Stimulated activated memory B cell treated with anti-CD40 and anti-IgM and Interleukin-4, amounts not matched to agents 10 μg/mL and 1 μg/mL and 100 μg/mL, for 72 hours (primary cell): ENCODE results near the gene ENTPD2.

Experiments
- ATAC-seq: fragments of 150-1000 bp; cut with Tn5 transposase; 2 replicates; pipeline ENCODE4 v1.10.0; 2021
- H3K27ac Mint-ChIP-seq: one replicate; pipeline ENCODE4 v1.8.0; 2022; ENCODE audit warnings: mild to moderate bottlenecking, mixed read lengths
- H3K27me3 Mint-ChIP-seq: one replicate; pipeline ENCODE4 v1.8.0; 2022; ENCODE audit warnings: mixed read lengths
- H3K36me3 Mint-ChIP-seq: one replicate; pipeline ENCODE4 v1.8.0; 2022; ENCODE audit warnings: mixed read lengths
- H3K4me1 Mint-ChIP-seq: one replicate; pipeline ENCODE4 v1.8.0; 2022; ENCODE audit warnings: mixed read lengths
- H3K4me3 Mint-ChIP-seq: one replicate; pipeline ENCODE4 v1.8.0; 2022; ENCODE audit warnings: mild to moderate bottlenecking, moderate library complexity, mixed read lengths
- H3K9me3 Mint-ChIP-seq: one replicate; pipeline ENCODE4 v1.8.0; 2022; ENCODE audit warnings: mixed read lengths

The ENTPD2 gene

DNA sequence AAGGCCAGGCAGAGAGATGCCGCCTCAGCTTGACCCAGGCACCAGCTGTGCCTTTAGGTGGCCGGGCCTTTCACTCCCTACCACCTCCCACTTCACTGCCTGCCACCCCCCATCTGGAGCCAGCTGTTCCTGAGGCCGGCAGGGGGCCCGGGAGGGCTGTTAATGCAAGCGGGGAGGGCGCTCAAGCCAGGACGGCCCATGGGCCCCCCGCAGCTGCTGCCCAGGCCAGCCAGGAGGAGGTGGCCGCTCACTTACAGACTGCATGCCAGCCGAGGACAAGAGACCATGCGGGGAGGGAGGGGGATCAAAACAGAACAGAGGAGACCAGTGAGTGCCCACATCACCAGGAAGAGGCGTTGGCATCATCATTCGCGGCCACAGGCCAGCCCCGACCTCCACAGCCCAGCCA is 30.3 kb downstream of the ENTPD2 start:
- H3K4me1 Mint-ChIP-seq: peaks cover 24% of the 10 kb centered on the region
- H3K27ac Mint-ChIP-seq: no peak overlapping the region
- H3K9me3 Mint-ChIP-seq: peaks cover 5% of the 10 kb centered on the region
- no peak overlapping the region for H3K4me3 Mint-ChIP-seq
- H3K36me3 Mint-ChIP-seq: no peaks in the 10 kb centered on the region
- no peak for ATAC-seq
- no peaks in the 10 kb centered on the region for H3K27me3 Mint-ChIP-seq

DNA sequence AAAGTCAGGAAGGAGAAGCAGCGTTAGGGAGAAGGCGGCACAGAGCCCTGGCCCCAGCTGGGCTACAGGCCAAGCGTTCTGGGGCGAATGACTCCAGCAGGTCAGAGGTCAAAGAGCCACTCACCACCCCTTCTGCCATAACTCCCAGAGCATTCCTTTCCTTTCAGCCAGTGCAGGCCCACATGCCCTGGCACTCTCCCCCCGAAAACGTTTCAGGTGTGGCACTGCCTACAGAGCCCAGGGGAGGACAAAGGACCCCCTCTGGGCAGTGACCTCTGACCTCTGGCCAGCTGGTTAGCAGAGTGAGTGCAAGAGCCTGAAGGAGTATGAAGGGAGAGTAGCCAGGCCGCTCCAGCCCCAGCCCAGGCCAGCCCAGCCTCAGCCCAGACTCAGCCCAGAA is 30.7 kb downstream of the ENTPD2 start:
- H3K4me1 Mint-ChIP-seq: peaks cover 22% of the 10 kb centered on the region
- peaks cover 5% of the 10 kb centered on the region for H3K9me3 Mint-ChIP-seq
- no peak for ATAC-seq
- H3K4me3 Mint-ChIP-seq: no peak overlapping the region
- no peaks in the 10 kb centered on the region for H3K27me3 Mint-ChIP-seq
- H3K36me3 Mint-ChIP-seq: no peaks in the 10 kb centered on the region
- H3K27ac Mint-ChIP-seq: no peak overlapping the region

DNA sequence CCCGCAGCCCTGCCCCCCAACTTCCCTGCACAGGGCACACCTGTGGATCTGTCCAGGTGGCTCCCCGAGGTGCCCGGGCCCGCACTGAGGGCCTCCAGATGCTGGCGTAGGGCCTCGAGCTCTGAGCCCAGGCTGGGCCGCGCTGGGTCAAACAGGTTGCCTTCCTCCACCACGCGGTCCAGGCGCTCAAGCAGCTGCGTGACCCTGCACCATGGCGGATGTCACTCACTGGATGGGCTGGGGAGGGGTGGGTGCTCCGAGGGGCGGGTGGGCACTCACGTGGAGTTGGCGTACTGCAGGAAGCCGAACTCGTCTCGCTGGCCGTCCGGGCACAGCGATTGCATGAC is 31.2 kb downstream of the ENTPD2 start:
- H3K4me3 Mint-ChIP-seq: no peak overlapping the region
- H3K27me3 Mint-ChIP-seq: no peaks in the 10 kb centered on the region
- peaks cover 22% of the 10 kb centered on the region for H3K4me1 Mint-ChIP-seq
- no peak for ATAC-seq
- no peak overlapping the region for H3K27ac Mint-ChIP-seq
- no peaks in the 10 kb centered on the region for H3K36me3 Mint-ChIP-seq
- H3K9me3 Mint-ChIP-seq: peaks cover 5% of the 10 kb centered on the region

- no peak overlapping the region for H3K4me3 Mint-ChIP-seq
- no peaks in the 10 kb centered on the region for H3K36me3 Mint-ChIP-seq
- no peak overlapping the region for H3K27ac Mint-ChIP-seq
- peaks cover 19% of the 10 kb centered on the region for H3K4me1 Mint-ChIP-seq
- no peaks in the 10 kb centered on the region for H3K27me3 Mint-ChIP-seq
- ATAC-seq: peak; percentile 26
- peaks cover 5% of the 10 kb centered on the region for H3K9me3 Mint-ChIP-seq
These were observed 31.7 kb downstream of the ENTPD2 start for GRCh38 chr9:137021979-137022661.

DNA sequence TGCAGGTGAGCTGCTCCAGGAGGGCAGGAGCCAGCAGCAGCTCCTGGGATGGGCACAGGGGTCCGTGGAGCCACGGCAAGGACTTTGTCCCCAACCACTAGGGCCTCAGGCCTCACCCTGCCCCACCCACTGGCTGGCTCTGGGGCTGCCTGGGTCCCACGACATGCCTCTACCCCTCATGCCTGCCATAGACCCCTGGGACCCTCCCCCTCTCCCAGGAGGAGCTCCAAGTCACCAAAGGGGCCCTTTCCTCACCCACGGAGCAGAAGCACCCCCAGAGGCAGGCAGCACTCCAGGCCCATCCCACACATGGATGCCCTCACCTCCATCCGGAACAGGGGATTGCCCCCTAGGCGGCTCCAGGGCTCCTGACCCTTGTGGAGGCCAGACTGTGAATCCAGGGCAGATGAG is 32.3 kb downstream of the ENTPD2 start:
- ATAC-seq: no peak
- H3K9me3 Mint-ChIP-seq: peaks cover 5% of the 10 kb centered on the region
- H3K27ac Mint-ChIP-seq: no peak overlapping the region
- H3K27me3 Mint-ChIP-seq: no peaks in the 10 kb centered on the region
- no peaks in the 10 kb centered on the region for H3K36me3 Mint-ChIP-seq
- peaks cover 13% of the 10 kb centered on the region for H3K4me1 Mint-ChIP-seq
- no peak overlapping the region for H3K4me3 Mint-ChIP-seq

DNA sequence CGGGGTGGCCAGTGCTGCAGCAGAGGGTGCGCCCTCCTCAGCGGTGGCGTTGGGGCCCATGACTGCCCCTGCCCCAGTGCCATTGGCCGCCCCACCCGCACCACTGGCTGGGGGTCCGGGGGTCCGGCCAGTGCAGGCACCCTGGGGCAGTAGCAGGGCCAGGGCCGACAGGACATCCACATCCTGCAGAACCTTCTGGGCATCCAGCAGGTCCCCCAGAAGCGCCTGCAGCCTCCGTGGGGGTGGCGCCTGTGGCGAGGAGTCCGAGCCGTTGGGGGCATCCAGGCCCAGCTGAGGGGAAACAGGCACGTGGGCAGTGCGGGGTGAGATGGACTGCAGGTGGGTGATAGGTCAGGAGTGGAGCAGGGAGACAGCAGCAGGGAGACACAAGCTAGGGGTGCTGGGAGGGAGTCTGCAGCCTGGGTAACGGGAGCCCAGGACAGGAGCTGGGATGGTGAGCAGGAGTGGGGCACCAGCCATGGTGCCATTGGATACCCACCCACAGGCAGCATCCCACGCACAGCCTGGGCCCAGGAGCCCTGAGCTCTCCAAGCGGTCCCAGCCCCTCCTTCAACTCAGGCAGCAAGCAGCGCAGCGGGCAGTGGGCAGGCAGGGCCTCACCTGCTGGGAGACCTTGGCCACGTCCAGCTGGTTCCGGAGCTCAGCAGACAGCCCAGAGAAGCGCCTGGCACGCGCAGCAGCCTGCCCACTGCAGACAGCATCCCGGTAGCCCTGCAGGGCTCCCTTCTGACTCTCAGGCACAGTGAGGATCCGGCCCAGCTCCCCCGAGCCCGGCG is 32.9 kb downstream of the ENTPD2 start:
- Mint-ChIP-seq H3K4me1 (peaks cover 7% of the 10 kb centered on the region), H3K9me3 (peaks cover 5% of the 10 kb centered on the region), H3K36me3 (no peaks in the 10 kb centered on the region), H3K27ac (no peak overlapping the region), H3K27me3 (no peaks in the 10 kb centered on the region), H3K4me3 (no peak overlapping the region)
- ATAC-seq: no peak

- no peaks in the 10 kb centered on the region for H3K4me1 Mint-ChIP-seq
- no peaks in the 10 kb centered on the region for H3K27me3 Mint-ChIP-seq
- no peak overlapping the region for H3K4me3 Mint-ChIP-seq
- H3K9me3 Mint-ChIP-seq: peaks cover 5% of the 10 kb centered on the region
- no peak for ATAC-seq
- H3K36me3 Mint-ChIP-seq: no peaks in the 10 kb centered on the region
- no peak overlapping the region for H3K27ac Mint-ChIP-seq
These were observed 33.8 kb downstream of the ENTPD2 start for GRCh38 chr9:137019891-137020683.

DNA sequence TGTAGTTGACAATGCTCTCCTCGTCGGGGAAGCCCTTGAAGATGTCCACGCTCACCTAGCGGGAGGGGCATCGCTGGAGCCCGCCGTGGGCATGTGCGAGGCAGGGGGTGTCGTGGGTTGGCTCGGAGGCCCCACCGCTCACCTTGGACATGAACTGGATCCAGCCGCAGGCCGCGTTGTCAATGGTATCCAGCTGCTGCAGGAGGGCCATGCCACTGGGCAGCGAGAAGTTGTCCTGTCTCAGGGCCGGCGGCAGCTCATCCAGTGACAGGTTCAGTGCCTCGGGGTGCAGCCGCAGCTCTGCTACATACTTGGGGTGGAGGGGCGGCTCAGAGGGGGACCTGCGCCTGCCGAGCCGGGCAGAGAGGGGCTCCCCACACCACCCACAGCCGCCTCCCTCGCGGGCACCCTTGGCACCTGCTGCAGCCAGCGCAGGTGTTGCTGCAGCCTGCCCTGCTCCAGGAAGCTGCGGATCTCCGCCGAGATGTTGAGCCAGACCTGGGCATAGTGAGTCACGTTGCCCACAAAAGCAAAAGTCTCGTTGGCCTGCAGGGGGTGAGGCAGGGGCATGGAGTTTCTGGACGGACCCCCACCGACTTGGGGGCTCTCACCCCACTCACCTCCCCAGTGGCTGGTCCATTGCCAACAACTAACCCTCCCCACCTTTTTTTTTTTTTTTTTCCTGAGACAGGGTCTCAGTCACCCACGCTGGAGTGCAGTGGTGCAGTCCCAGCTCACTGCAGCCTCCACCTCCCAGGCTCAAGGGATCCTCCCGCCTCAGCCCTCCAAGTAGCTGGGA is 34.9 kb downstream of the ENTPD2 start:
- H3K9me3 Mint-ChIP-seq: peaks cover 5% of the 10 kb centered on the region
- no peak overlapping the region for H3K27ac Mint-ChIP-seq
- H3K4me1 Mint-ChIP-seq: no peaks in the 10 kb centered on the region
- H3K27me3 Mint-ChIP-seq: no peaks in the 10 kb centered on the region
- H3K4me3 Mint-ChIP-seq: no peak overlapping the region
- no peak for ATAC-seq
- H3K36me3 Mint-ChIP-seq: no peaks in the 10 kb centered on the region

DNA sequence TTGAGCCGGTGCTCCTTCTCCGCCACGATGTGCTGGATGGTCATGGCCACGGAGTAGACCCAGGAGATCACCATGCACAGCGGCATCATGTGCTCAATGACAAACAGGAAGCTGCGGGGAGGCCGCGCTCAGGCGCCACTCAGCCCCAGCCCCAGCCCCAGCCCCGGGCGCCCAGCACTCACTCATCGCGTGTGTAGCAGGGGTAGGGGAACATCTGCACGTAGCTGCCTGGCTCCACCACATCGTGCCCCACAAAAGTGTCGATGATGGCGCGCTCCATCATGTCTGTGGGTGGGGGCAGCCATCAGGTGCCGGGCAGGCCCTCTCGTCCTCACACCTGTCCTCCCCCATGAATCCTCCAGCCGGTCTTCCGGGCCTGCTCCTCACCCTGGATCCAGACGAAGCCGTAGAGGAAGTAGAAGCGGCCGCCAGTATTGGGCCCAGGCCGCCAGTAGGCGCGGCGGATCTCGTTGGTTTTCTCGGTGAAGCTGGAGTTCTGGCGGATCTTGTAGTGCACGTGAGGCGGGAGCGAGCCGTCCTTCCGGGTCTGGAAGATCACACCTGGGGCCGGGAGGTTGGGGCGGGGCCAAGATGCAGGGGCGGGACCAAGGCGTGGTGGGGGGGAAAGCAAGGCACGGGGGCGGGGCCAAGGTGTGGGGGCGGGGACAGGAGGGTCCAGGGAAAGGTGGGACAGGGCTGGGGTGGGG is 35.9 kb downstream of the ENTPD2 start:
- H3K36me3 Mint-ChIP-seq: no peaks in the 10 kb centered on the region
- no peak overlapping the region for H3K27ac Mint-ChIP-seq
- H3K4me1 Mint-ChIP-seq: no peaks in the 10 kb centered on the region
- ATAC-seq: no peak
- H3K27me3 Mint-ChIP-seq: no peaks in the 10 kb centered on the region
- no peak overlapping the region for H3K4me3 Mint-ChIP-seq
- H3K9me3 Mint-ChIP-seq: peaks cover 5% of the 10 kb centered on the region

DNA sequence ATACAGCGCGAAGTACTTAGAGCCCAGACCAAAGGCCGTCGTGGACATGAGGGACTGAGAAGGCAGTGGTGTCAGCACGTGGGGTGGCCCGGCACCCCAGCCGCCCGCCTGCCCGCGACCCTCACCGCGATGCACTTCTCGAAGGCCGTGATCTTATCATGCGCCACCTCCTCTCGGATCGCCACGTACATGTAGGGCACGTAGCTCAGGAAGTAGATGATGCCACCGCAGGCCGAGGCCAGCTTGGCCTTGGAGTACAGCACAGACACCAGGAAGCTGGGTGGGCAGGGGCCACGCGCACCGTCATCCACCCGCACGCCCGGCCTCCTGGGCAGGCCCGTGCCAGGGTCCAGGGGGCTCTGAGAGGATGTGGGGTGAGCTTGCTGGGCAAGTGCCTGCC is 36.8 kb downstream of the ENTPD2 start:
- no peak for ATAC-seq

GRCh38 chr9:137016436-137016835 is 37.4 kb downstream of the ENTPD2 start:
- Mint-ChIP-seq H3K27me3 (no peaks in the 10 kb centered on the region), H3K9me3 (no peaks in the 10 kb centered on the region), H3K27ac (no peak overlapping the region), H3K4me1 (no peaks in the 10 kb centered on the region), H3K36me3 (peaks cover 3% of the 10 kb centered on the region), H3K4me3 (no peak overlapping the region)
- no peak for ATAC-seq

More for the DNA sequence above, 36.8 kb downstream of the ENTPD2 start:
- Mint-ChIP-seq H3K27ac (no peak overlapping the region), H3K4me3 (no peak overlapping the region), H3K36me3 (no peaks in the 10 kb centered on the region), H3K9me3 (peaks cover 4% of the 10 kb centered on the region), H3K27me3 (no peaks in the 10 kb centered on the region), H3K4me1 (no peaks in the 10 kb centered on the region)

DNA sequence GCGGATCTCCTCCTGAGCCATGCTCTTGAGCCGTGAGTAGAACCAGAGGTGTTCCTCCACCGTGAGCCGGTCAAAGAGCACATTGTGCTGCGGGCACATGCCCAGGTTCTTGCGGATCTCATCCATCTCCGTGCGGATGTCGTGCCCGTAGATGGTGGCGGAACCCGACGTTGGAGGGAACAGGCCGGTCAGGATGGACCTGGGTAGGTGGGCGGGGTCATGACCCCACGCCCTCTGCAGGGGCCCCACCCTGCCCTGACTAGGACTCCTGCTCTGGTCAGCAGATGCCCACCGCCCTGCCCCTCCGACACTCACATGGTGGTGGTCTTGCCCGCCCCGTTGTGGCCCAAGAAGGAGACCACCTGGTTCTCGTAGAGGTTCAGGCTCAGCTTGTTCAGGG is 37.9 kb downstream of the ENTPD2 start:
- no peaks in the 10 kb centered on the region for H3K4me1 Mint-ChIP-seq
- H3K27ac Mint-ChIP-seq: no peak overlapping the region
- no peak for ATAC-seq
- no peaks in the 10 kb centered on the region for H3K27me3 Mint-ChIP-seq
- H3K9me3 Mint-ChIP-seq: no peaks in the 10 kb centered on the region
- no peak overlapping the region for H3K4me3 Mint-ChIP-seq
- peaks cover 8% of the 10 kb centered on the region for H3K36me3 Mint-ChIP-seq

DNA sequence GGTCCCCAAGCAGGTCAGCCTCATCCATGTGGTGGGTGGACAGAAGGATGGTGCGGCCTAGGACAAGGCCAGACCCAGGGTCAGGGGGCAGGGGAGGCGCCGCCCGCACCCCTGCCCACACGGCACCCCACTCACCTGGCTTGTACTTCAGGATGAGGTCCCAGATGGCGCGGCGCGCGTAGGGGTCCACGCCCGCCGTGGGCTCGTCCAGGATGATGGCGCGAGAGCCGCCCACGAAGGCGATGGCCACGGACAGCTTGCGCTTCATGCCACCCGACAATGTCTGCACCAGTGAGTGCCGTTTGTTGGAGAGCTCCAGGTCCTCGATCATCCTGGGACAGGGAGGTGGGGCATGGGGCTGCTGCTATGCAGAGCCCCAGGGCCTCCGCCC is 38.3 kb downstream of the ENTPD2 start:
- Mint-ChIP-seq H3K9me3 (no peaks in the 10 kb centered on the region), H3K4me1 (no peaks in the 10 kb centered on the region), H3K27me3 (no peaks in the 10 kb centered on the region), H3K36me3 (peaks cover 8% of the 10 kb centered on the region), H3K27ac (no peak overlapping the region), H3K4me3 (no peak overlapping the region)
- ATAC-seq: no peak

DNA sequence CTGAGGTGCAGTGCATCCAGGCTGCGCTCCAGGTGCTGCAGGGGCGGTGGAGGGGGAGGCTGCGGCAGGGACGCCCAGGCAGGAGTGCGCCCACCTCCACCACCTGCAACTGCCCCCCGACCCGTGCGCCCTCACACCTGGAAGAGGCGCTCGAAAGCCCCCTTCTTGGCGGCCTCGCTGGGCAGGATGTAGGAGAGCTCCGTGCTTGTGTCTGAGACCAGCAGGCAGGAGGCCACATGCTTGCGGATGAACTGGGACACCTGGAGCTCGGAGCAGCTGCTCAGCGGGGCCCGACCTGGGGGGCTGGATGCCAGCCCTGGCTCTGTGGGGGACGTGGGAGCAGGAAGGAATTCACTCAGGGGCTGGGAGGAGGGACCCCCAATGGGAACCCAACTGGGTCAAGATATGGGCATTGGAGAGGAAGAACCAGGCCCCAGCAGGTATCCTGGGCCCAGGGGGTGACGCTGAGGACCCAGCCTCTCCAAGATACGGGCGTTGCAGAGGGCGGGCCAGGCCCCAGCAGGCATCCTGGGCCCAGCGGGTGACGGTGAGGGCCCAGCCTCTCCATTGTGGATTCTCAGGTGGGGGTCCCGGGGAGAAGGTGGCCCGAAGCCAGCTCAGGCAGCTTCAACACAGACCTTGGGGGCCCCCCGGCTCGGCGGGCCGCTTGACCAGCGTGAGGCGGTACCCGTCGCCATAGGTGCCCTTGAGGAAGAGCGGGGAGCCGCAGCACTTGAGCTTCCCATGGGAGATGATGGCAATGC is 38.9 kb downstream of the ENTPD2 start:
- no peak for ATAC-seq
- Mint-ChIP-seq H3K4me1 (no peaks in the 10 kb centered on the region), H3K27ac (no peak overlapping the region), H3K4me3 (no peak overlapping the region), H3K9me3 (no peaks in the 10 kb centered on the region), H3K36me3 (peaks cover 8% of the 10 kb centered on the region), H3K27me3 (no peaks in the 10 kb centered on the region)
